ENCODE results near the gene TRNP1.

DNA sequence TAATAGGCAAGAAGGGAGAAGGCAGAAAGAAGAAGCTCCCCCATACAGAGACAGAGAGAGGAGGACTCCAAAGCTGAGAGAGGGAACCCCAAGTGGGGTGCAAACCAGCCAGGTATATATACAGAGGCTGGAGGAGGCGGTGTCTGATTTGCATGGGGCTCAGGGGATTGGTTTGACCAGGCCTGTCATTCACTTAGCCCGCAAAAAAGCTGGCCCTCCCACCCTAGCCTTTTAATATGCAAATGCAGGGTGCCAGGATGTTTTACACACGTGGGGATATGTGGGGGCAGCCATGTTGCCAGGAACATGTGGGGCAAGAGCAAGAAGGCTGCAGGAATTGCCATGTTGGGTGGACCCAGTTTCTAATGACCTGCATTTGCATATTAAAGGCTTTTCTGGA lies 56.1 kb downstream of the TRNP1 start:
- TF ChIP-seq, protein P1, sequence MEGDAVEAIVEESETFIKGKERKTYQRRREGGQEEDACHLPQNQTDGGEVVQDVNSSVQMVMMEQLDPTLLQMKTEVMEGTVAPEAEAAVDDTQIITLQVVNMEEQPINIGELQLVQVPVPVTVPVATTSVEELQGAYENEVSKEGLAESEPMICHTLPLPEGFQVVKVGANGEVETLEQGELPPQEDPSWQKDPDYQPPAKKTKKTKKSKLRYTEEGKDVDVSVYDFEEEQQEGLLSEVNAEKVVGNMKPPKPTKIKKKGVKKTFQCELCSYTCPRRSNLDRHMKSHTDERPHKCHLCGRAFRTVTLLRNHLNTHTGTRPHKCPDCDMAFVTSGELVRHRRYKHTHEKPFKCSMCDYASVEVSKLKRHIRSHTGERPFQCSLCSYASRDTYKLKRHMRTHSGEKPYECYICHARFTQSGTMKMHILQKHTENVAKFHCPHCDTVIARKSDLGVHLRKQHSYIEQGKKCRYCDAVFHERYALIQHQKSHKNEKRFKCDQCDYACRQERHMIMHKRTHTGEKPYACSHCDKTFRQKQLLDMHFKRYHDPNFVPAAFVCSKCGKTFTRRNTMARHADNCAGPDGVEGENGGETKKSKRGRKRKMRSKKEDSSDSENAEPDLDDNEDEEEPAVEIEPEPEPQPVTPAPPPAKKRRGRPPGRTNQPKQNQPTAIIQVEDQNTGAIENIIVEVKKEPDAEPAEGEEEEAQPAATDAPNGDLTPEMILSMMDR (IDR thresholded peaks at IDR 0.05 in 2 of 3, conservative IDR thresholded peaks at IDR 0.05 in 1 of 3; ENCODE audit: control insufficient read depth in 2 of 3, extremely low read depth in 1 of 3, insufficient read depth in 1 of 3, low read depth in 3 of 3, low read length in 3 of 3) = no peak
- TF ChIP-seq SMC3 (IDR thresholded peaks at IDR 0.05; ENCODE audit: borderline replicate concordance, low read length) (no peak), SMAD1 (IDR thresholded peaks at IDR 0.05; ENCODE audit: low read depth, partially characterized antibody) (no peak), EZH2 (IDR thresholded peaks at IDR 0.05; ENCODE audit: borderline replicate concordance, control insufficient read depth, low read depth, low read length) (no peak), CBFB (IDR thresholded peaks at IDR 0.05; ENCODE audit: low read depth) (no peak), MYC (IDR thresholded peaks at IDR 0.05; ENCODE audit: insufficient read depth, insufficient read length, insufficient replicate concordance, low read length, severe bottlenecking) (no peak), POLR2A (IDR thresholded peaks at IDR 0.05; ENCODE audit: low read depth, low read length) (no peak), NRF1 (conservative IDR thresholded peaks at IDR 0.05; ENCODE audit: low read depth, low read length) (no peak), TAF1 (IDR thresholded peaks at IDR 0.05; ENCODE audit: borderline replicate concordance, low read depth, low read length) (no peak), POLR2AphosphoS5 (IDR thresholded peaks at IDR 0.05; ENCODE audit: low read length) (no peak), GABPA (IDR thresholded peaks at IDR 0.05; ENCODE audit: low read depth) (no peak), SUZ12 (IDR thresholded peaks at IDR 0.05; ENCODE audit: unreplicated experiment) (no peak)
- TF ChIP-seq, protein P2, sequence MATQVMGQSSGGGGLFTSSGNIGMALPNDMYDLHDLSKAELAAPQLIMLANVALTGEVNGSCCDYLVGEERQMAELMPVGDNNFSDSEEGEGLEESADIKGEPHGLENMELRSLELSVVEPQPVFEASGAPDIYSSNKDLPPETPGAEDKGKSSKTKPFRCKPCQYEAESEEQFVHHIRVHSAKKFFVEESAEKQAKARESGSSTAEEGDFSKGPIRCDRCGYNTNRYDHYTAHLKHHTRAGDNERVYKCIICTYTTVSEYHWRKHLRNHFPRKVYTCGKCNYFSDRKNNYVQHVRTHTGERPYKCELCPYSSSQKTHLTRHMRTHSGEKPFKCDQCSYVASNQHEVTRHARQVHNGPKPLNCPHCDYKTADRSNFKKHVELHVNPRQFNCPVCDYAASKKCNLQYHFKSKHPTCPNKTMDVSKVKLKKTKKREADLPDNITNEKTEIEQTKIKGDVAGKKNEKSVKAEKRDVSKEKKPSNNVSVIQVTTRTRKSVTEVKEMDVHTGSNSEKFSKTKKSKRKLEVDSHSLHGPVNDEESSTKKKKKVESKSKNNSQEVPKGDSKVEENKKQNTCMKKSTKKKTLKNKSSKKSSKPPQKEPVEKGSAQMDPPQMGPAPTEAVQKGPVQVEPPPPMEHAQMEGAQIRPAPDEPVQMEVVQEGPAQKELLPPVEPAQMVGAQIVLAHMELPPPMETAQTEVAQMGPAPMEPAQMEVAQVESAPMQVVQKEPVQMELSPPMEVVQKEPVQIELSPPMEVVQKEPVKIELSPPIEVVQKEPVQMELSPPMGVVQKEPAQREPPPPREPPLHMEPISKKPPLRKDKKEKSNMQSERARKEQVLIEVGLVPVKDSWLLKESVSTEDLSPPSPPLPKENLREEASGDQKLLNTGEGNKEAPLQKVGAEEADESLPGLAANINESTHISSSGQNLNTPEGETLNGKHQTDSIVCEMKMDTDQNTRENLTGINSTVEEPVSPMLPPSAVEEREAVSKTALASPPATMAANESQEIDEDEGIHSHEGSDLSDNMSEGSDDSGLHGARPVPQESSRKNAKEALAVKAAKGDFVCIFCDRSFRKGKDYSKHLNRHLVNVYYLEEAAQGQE (IDR thresholded peaks at IDR 0.05; ENCODE audit: low read depth, low read length) = no peak

Measured in GM12878 (cell line).